DMS53 treated with DMSO at 0.1 percent for 48 hours (cell line): ENCODE data around the gene CDKN2B.

Experiments used
- DNase-seq: peaks from one replicate; lab custom pipeline; 2025; ENCODE audit not compliant: unreplicated experiment; lab: John Stamatoyannopoulos, UW

Gene CDKN2B

GRCh38 chr9:22035591-22036011, 26.5 kb upstream of the CDKN2B start:
- DNase-seq = no peak

- no peak for DNase-seq
These were observed 24.0 kb upstream of the CDKN2B start for GRCh38 chr9:22033012-22033630.

- DNase-seq = no peak
These were observed 22.7 kb upstream of the CDKN2B start for GRCh38 chr9:22031655-22032411.

- peak; percentile 59 for DNase-seq
These were observed 21.0 kb upstream of the CDKN2B start for GRCh38 chr9:22030101-22030598.

- DNase-seq = no peak
These were observed 20.1 kb upstream of the CDKN2B start for GRCh38 chr9:22029231-22029630.

- DNase-seq = no peak
These were observed 19.3 kb upstream of the CDKN2B start for GRCh38 chr9:22028394-22028793.

GRCh38 chr9:22026696-22027095, 17.6 kb upstream of the CDKN2B start:
- DNase-seq = no peak

- no peak for DNase-seq
These were observed 13.3 kb upstream of the CDKN2B start for GRCh38 chr9:22022396-22022795.

GRCh38 chr9:22010866-22011625, 1.9 kb upstream of the CDKN2B start:
- no peak for DNase-seq

GRCh38 chr9:22009506-22009867, 382 bp upstream of the CDKN2B start:
- DNase-seq = no peak

GRCh38 chr9:22008384-22008716, 755 bp downstream of the CDKN2B start:
- no peak for DNase-seq

GRCh38 chr9:22005702-22006606, 3.2 kb downstream of the CDKN2B start:
- no peak for DNase-seq

- DNase-seq = no peak
These were observed 3.9 kb downstream of the CDKN2B start for GRCh38 chr9:22005021-22005701.

- DNase-seq = no peak
These were observed 7.1 kb downstream of the CDKN2B start for GRCh38 chr9:22002038-22002437.

GRCh38 chr9:21998026-21998425, 11.1 kb downstream of the CDKN2B start:
- no peak for DNase-seq

GRCh38 chr9:21997480-21997879, 11.6 kb downstream of the CDKN2B start:
- no peak for DNase-seq

GRCh38 chr9:21996858-21997257, 12.2 kb downstream of the CDKN2B start:
- DNase-seq = no peak

GRCh38 chr9:21996438-21996837, 12.7 kb downstream of the CDKN2B start:
- no peak for DNase-seq

GRCh38 chr9:21995666-21996398, 13.3 kb downstream of the CDKN2B start:
- DNase-seq = no peak
